GM18873 (cell line): ENCODE data around the gene FNDC10.
"Not testable (repeated sequence)": the region's sequence is repeated elsewhere in the genome, so short reads cannot be mapped to it uniquely, and the experiment has no call there.

ENCODE experiments used
- ATAC-seq: cut with Tn5 transposase; IDR thresholded peaks from one replicate; pipeline ENCODE4 v1.9.1; 2021; ENCODE audit warnings: mild to moderate bottlenecking, moderate library complexity, moderate number of reproducible peaks; ENCODE audit not compliant: unreplicated experiment, low FRiP score

Gene FNDC10

GRCh38 chr1:1573843-1574720, 25.9 kb downstream of the FNDC10 start:
- peak; percentile 43 for ATAC-seq

GRCh38 chr1:1569341-1569740, 30.6 kb downstream of the FNDC10 start:
- no peak for ATAC-seq

DNA sequence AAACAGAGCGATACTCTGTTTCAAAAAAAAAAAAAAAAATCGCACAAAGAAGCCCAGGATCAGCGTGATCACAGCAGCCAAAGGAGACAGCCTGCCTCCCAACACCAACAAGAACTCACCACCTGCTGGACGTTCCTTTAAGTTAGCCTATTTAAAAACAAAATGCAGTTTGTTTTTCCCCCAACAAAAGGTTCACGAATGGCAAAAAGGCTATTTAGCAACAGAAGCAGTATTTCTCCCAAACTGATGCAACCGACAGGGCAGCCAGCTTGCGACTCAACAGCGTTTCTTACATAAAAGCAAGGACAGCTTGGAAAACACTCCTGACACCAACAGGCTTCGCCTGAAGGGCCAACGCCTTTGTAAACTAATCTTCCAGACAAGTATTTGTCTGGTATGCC, 32.0 kb downstream of the FNDC10 start:
- ATAC-seq: no peak

- no peak for ATAC-seq
Measured at GRCh38 chr1:1567152-1567875, 32.6 kb downstream of the FNDC10 start.

DNA sequence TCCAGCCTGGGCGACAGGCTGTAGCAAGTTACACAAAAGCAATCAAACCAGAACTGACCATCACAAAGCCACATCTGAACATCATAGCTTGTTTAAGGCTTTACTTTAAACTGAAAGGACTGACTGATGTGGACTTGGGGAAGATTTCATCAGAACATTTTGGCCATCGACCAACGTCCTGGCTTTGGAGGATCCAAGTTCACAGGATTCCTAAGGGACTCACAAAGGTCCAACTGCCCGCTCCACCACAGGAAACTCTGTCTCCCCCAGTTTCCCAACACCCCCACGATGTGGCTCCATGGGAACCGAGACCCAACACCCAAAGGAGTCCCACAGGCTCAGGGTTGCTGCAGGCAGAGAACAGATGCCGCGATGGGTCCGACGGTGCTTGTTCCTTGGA, 34.6 kb downstream of the FNDC10 start:
- no peak for ATAC-seq

DNA sequence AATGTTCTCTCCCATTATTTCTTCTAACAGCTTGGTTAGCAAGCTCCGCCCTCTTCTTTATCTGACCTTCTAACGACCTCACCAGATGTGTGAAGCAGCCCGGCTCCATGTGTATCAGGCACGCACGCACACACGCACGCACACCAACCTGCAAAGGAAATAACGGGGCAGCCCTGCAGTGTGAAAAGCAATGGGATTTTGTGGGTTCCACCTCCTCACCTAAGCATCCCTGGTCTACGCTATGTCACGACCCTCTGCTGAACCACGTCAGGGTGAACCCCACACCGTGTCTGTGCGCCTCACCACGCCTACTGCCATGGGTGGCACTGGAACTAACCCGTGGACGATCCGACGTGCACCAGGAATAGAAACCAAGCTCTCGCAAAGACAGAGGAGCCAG, 35.7 kb downstream of the FNDC10 start:
- no peak for ATAC-seq

DNA sequence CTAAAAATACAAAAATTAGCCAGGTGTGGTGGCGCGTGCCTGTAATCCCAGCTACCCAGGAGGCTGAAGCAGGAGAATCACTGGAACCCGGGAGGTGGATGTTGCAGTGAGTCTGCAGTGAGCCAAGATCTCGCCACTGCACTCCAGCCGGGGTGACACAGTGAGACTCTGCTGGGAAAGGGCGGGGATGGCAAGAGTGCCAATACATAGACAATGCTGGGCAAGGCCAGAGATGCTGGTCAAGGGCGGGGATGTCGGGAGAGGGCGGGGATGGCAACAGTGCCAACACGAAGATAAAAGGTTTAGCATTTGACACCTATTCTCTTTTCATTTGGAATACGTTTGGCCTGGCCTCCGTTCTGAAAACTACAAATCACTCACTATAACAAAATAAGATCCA, 36.2 kb downstream of the FNDC10 start:
- ATAC-seq: no peak

GRCh38 chr1:1562556-1563195, 37.3 kb downstream of the FNDC10 start:
- no peak for ATAC-seq

- ATAC-seq: no peak
Measured at GRCh38 chr1:1561801-1562470, 38.0 kb downstream of the FNDC10 start.

GRCh38 chr1:1560178-1560577, 39.8 kb downstream of the FNDC10 start:
- no peak for ATAC-seq

- ATAC-seq: no peak
Measured at GRCh38 chr1:1559066-1559465, 40.9 kb downstream of the FNDC10 start.

DNA sequence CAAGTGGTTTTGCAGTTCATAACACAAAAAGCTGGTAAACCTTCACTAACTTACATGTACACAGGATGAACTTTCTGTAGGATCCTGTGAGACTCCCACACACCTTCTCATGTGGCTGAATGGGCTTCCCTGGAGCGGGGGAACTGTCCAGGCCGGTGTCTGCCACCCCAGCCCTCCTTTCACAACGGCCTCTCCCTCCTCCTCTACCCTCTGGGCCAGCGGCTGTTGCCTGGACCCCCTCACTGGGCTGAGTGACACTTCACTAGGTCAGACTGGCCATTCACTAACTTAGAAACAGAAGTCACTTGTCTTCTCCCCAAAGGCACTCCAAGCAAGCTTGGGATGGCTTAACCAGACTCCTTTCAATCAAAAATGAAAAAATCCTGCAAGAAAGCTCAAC, 41.3 kb downstream of the FNDC10 start:
- ATAC-seq: no peak

DNA sequence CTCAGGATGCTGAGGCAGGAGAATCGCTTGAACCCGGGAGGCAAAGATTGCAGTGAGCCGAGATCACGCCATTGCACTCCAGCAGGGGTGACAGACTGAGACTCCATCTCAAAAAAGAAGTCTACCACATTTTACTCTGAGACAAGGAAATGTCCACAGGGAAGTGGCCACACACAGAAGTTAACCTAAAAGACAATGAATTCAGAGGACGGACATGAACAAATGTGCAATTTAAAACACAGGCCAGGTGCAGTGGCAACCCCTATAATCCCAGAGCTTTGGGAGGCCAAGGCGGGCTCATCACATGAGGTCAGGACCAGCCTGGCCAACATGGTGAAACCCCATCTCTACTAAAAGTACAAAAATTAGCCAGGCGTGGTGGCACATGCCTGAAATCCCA, 42.2 kb downstream of the FNDC10 start:
- ATAC-seq: not testable (repeated sequence)

DNA sequence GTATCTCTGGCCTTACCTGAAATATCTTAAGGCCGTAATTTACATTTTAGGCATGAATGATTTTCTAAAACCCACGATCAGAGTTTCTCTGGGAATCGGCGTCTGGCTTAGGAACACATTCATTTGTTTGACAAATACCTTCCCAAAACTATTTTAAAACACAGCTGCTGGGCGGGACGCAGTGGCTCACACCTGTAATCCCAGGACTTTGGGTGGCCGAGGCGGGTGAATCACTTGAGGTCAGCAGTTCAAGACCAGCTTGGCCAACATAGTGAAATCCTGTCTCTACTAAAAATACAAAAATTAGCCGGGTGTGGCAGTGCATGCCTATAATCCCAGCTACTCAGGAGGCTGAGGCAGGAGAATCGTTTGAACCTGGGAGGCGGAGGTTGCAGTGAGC, 43.0 kb downstream of the FNDC10 start:
- not testable (repeated sequence) for ATAC-seq

DNA sequence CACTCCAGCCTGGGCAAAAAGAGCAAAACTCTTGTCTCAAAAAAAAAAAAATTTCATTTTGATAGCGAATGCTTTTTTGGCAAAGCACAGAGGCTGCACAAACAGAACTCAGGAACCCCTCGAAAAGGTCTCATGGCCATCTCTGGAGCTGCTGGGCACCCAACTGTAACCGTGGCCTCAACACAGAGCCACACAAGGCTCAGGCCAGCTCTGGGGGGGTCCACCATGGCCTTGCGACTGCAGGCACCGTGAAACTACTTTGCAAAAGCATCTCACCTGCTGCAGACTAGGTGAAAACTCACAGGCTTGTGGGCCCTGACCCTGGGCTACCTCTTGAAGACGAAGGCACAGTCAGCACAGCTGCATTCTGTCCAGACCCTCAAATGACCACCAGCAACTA, 43.4 kb downstream of the FNDC10 start:
- no peak for ATAC-seq

DNA sequence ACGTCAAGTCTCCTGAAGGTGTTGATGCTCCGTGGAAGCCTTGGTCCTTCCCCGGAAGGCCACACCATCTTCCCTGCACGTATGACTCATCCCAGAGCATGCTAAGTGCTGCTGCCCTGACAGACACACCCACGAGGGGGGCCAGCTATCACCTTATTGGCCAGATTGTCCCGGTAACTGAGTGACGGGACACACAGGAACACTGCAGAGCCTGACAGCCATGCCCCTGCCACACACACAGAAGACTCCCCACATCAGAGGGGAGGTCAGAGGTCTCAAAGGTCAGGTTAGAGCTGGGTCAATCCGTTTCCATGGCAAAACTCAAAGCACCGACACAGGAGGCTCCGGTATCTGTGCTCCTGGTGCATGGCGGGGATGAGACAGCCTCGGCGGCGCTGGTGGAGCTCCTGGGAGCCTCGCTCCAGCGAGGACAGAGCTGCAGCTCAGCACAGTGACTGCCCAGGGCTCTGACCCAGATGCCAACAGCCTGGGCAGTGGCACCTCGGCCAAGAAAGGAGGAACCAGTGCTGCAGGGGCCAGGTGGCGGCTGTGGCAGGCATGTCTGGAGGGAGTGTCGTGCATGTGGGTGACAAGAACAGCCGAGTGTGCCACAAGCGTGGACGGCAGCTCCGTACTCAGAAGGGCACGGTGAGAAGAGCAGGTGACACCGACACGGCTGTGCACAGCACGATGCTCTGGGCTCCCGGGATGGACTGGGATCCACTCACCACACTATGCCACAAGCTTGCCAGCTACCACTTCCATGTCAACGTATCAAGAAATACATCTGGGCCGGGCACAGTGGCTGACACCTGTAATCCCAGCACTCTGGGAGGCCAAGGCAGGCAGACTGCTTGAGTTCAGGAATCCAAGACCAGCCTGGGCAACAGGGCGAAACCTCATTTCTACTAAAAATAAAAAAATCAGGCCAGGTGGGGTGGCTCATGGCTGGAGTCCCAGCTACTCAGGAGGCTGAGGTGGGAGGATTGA, 44.7 kb downstream of the FNDC10 start:
- no peak for ATAC-seq

DNA sequence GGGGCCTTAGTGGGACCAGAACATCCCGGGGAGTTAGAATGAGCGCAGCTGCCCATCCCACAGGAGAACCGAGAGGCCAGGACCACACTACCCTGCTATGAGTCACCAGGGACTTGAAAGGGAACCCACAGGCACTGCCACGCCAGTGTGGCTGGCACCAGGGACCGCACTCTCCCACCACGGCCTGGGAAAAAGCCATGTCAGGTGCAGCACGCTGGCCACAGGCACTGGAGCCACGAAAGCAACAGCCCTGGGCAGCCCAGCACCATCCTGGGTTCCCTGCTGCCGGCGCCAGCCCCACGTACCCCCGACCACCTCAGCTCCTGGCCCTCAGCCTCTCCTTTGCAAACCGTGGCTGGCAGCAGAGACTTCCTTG, 45.4 kb downstream of the FNDC10 start:
- no peak for ATAC-seq

DNA sequence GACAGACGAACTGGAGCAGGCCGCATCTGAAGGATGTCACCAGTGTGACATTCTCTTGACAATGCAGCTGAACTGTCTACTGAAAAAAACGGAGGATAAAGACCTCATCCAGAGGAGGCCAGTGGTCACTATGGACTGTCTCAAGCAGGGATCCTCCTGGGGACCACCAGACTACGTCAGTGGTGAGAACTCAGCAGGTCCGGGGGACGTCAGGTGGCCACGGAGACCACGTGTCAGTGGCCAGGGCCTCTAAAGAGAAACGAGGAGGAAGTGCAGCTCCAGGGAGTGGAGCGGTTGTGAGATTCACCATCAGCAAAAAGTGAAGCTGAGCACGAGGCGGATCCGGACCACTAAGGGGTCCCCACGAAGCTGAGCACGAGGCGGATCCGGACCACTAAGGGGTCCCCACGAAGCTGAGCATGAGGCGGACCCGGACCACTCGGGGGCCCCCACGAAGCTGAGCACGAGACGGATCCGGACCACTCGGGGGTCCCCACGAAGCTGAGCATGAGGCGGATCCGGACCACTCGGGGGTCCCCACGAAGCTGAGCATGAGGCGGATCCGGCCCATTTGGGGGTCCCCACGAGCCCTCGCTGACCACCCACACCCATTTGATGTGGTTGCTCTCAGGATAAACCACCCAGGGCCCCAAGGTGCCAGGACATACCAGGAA, 46.0 kb downstream of the FNDC10 start:
- ATAC-seq: no peak

DNA sequence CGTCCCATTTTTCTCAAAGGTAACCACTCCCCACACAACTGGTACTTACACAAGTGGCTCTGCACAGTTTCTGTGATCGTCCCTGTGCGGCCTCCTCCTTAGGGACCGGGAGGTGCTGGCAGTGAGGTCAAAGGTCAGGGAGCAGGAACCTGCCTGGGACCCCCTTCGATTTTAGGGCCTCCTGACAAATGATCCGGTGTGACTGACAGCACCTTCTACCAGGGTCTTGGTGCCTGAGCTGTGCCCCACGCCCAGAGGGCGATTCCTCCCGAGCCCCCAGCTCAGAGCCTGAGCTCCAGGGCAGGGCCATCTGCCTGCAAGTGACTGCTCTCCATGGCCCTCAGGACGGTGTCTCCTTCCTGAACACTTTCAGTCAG, 47.7 kb downstream of the FNDC10 start:
- no peak for ATAC-seq
